Measurements from ENCODE around the gene GNRH2. TPM values are rescaled to one million over a fixed set of nuclear protein-coding genes. Genes with fewer than 3 reads are reported as not detected.

Gene GNRH2
- total and polyA plus RNA-seq, 10 of the 15 experiments (the other 5 are each of a cell fraction or from before 2014, with no cell fraction given), result 0.12 to 0.85 (median 0.31) TPM; not detected in 7

DNA sequence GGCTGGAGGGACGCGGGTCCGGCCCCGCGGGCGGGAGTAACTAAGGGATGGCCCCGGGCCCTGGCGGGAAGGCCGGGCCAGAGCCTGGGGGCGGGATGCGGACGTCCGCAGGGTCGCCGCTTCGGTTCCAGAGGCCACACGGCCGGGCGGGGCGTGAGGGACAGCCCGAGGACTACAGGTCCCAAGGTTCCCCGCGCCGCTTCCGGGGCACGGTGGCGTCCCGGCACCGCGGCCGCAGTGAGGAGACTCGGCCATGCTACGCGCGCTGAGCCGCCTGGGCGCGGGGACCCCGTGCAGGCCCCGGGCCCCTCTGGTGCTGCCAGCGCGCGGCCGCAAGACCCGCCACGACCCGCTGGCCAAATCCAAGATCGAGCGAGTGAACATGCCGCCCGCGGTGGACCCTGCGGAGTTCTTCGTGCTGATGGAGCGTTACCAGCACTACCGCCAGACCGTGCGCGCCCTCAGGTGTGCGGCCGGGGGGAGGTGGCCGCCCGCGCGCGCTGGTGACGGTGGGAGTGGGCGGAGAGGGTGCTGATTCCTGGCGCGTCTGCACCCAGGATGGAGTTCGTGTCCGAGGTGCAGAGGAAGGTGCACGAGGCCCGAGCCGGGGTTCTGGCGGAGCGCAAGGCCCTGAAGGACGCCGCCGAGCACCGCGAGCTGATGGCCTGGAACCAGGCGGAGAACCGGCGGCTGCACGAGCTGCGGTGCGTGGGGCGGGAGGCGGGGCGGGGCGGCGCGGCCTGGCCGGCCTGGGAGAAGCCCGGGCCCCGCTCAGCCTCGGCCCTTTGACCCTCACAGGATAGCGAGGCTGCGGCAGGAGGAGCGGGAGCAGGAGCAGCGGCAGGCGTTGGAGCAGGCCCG, 2.6 kb downstream of the GNRH2 start, which contains the start of gene MRPS26 (continued):
- TF ChIP-seq, protein P1, sequence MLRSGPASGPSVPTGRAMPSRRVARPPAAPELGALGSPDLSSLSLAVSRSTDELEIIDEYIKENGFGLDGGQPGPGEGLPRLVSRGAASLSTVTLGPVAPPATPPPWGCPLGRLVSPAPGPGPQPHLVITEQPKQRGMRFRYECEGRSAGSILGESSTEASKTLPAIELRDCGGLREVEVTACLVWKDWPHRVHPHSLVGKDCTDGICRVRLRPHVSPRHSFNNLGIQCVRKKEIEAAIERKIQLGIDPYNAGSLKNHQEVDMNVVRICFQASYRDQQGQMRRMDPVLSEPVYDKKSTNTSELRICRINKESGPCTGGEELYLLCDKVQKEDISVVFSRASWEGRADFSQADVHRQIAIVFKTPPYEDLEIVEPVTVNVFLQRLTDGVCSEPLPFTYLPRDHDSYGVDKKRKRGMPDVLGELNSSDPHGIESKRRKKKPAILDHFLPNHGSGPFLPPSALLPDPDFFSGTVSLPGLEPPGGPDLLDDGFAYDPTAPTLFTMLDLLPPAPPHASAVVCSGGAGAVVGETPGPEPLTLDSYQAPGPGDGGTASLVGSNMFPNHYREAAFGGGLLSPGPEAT (IDR thresholded peaks at IDR 0.05; ENCODE audit: low read depth), result no peak
- TF ChIP-seq RAD51 (IDR thresholded peaks at IDR 0.05) (no peak), ZBTB33 (IDR thresholded peaks at IDR 0.05) (no peak), REST (IDR thresholded peaks at IDR 0.05; ENCODE audit: low read depth, low read length) (no peak), ZZZ3 (IDR thresholded peaks at IDR 0.05; ENCODE audit: control insufficient read depth, insufficient read length, low read depth) (no peak), KLF5 (IDR thresholded peaks at IDR 0.05; ENCODE audit: partially characterized antibody) (no peak), IRF3 (IDR thresholded peaks at IDR 0.05) (peak; percentile 7; the same call in 1 of the 2 replicates), TCF3 (IDR thresholded peaks at IDR 0.05; ENCODE audit: borderline replicate concordance, insufficient read depth, low read depth, low read length) (0 out of 2 replicates have a peak, but pooled peaks have one; percentile 27), SUPT20H (IDR thresholded peaks at IDR 0.05; ENCODE audit: borderline replicate concordance, control insufficient read depth, low read depth, low read length) (no peak), RBBP5 (conservative IDR thresholded peaks at IDR 0.05) (no peak), NKRF (conservative IDR thresholded peaks at IDR 0.05) (peak; percentile 94), BCL3 (IDR thresholded peaks at IDR 0.05; ENCODE audit: borderline replicate concordance, insufficient read depth, low read depth, low read length, poor library complexity, severe bottlenecking) (peak; percentile 75), CEBPB (IDR thresholded peaks at IDR 0.05; ENCODE audit: borderline replicate concordance in 1 of 2, low read depth in 2 of 2, low read length in 2 of 2) (no peak), ZNF207 (IDR thresholded peaks at IDR 0.05; ENCODE audit: borderline replicate concordance) (peak; percentile 88), SP1 (IDR thresholded peaks at IDR 0.05; ENCODE audit: low read depth, low read length) (no peak), NR2C2 (IDR thresholded peaks at IDR 0.05; ENCODE audit: borderline replicate concordance, control insufficient read depth, insufficient read length, low read depth) (no peak)

Measured in GM12878 (cell line).